H1 (cell line): ENCODE results near the gene FBXO47. TPM values are rescaled to one million over a fixed set of nuclear protein-coding genes. Genes with fewer than 3 reads are reported as not detected.

Source experiments
- CTCF ChIA-PET: fragments of 300-600 bp; sonication (Branson Sonifier 250); formaldehyde crosslinking; loops from one replicate; lab custom pipeline; 2021; ENCODE audit not compliant: partially characterized antibody; lab: Charles Lee
- POLR2A ChIA-PET: fragments of 300-600 bp; sonication (Branson Sonifier 250); formaldehyde crosslinking; loops from one replicate; lab custom pipeline; 2021; ENCODE audit warnings: inconsistent platforms; ENCODE audit not compliant: partially characterized antibody; lab: Charles Lee
- DNase-seq, 2 experiments: peaks; one replicate each; pipeline versions ENCODE4 v3.0.0 to v3.0.0-alpha.2; 2010 to 2022; ENCODE audit warnings: low spot score in 2 of 2, low read depth in 1 of 2, mixed read lengths in 1 of 2
- FAIRE-seq: peaks from 2 replicates; lab custom pipeline; 2011; peaks lifted over from hg19 to GRCh38; lab: Jason Lieb, UNC
- H2AFZ ChIP-seq: 2 replicates; pipeline ENCODE4 v1.8.1; 2012; ENCODE audit warnings: low read length, inconsistent platforms
- H2AK5ac ChIP-seq: 2 replicates; pipeline ENCODE4 v1.6.1; 2013; ENCODE audit warnings: low read depth, low read length
- H2BK120ac ChIP-seq: replicated peaks from 2 replicates; pipeline ENCODE3; 2013; ENCODE audit warnings: low read depth, low read length, inconsistent platforms
- H2BK12ac ChIP-seq: 2 replicates; pipeline ENCODE4 v1.6.1; 2013; ENCODE audit warnings: low read depth, low read length
- H2BK15ac ChIP-seq: 2 replicates; pipeline ENCODE4 v1.6.1; 2013; ENCODE audit warnings: low read length
- H2BK20ac ChIP-seq: 2 replicates; pipeline ENCODE4 v1.6.1; 2013; ENCODE audit warnings: low read length
- H2BK5ac ChIP-seq: 2 replicates; pipeline ENCODE4 v1.6.1; 2013; ENCODE audit warnings: low read depth, low read length
- H3K14ac ChIP-seq: 2 replicates; pipeline ENCODE4 v1.6.1; 2013; ENCODE audit warnings: inconsistent platforms; ENCODE audit not compliant: insufficient read length
- H3K18ac ChIP-seq: 2 replicates; pipeline ENCODE4 v1.6.1; 2013; ENCODE audit warnings: low read length; ENCODE audit errors: extremely low read depth
- H3K23ac ChIP-seq: 2 replicates; pipeline ENCODE4 v1.6.1; 2013; ENCODE audit warnings: inconsistent platforms; ENCODE audit not compliant: insufficient read length
- H3K23me2 ChIP-seq: 2 replicates; pipeline ENCODE4 v1.6.1; 2013; ENCODE audit warnings: low read depth, low read length
- H3K27ac ChIP-seq: 2 replicates; pipeline ENCODE4 v1.6.1; 2011; ENCODE audit warnings: low read depth, low read length, inconsistent platforms
- H3K27me3 ChIP-seq, 4 experiments: replicated peaks in 1 of 4; 1 replicate in 1 of 4; 2 replicates in 3 of 4; pipeline versions ENCODE4 v1.6.1 to v1.8.1; 2011 to 2013; ENCODE audit warnings: low read length in 3 of 4, mild to moderate bottlenecking in 3 of 4, inconsistent platforms in 2 of 4, mixed read lengths in 2 of 4, moderate library complexity in 1 of 4; ENCODE audit not compliant: control insufficient read depth in 3 of 4, insufficient read depth in 3 of 4; ENCODE audit errors: extremely low read depth in 1 of 4
- H3K36me3 ChIP-seq, 4 experiments: 2 replicates each; pipeline versions ENCODE4 v1.6.1 to v1.8.1; 2011 to 2013; ENCODE audit warnings: mild to moderate bottlenecking in 4 of 4, low read length in 3 of 4, moderate library complexity in 2 of 4, control low read depth in 1 of 4, inconsistent platforms in 1 of 4; ENCODE audit not compliant: insufficient read depth in 4 of 4, control insufficient read depth in 2 of 4
- H3K4ac ChIP-seq: replicated peaks from 2 replicates; pipeline ENCODE3; 2013; ENCODE audit warnings: low read length, low read depth, mixed read lengths, inconsistent platforms; ENCODE audit not compliant: insufficient read length
- H3K4me1 ChIP-seq, 4 experiments: replicated peaks in 1 of 4; 1 replicate in 1 of 4; 2 replicates in 3 of 4; pipeline versions ENCODE4 v1.6.1 to v1.8.1; 2011 to 2013; ENCODE audit warnings: low read length in 3 of 4, inconsistent platforms in 2 of 4, mixed read lengths in 1 of 4; ENCODE audit not compliant: insufficient read depth in 4 of 4, control insufficient read depth in 3 of 4
- H3K4me2 ChIP-seq, 2 experiments: 2 replicates each; pipeline versions ENCODE4 v1.6.1 to v1.8.1; 2011 to 2013; ENCODE audit warnings: low read depth in 2 of 2, low read length in 2 of 2, control low read depth in 1 of 2, inconsistent platforms in 1 of 2, mild to moderate bottlenecking in 1 of 2; ENCODE audit not compliant: insufficient read depth in 1 of 2
- H3K4me3 ChIP-seq, 4 experiments: fragments of 200-600, 300-600 bp in 1 of 4; sonication (generic), shearing (Covaris generic), sonication (Bioruptor Twin) in 1 of 4; 2 replicates each; pipeline versions ENCODE4 v1.5.1 to v1.8.1; 2011 to 2016; ENCODE audit warnings: low read length in 4 of 4, low read depth in 3 of 4, control low read depth in 2 of 4, inconsistent platforms in 2 of 4, mild to moderate bottlenecking in 2 of 4, mixed read lengths in 1 of 4, moderate library complexity in 1 of 4; ENCODE audit not compliant: insufficient read depth in 2 of 4; ENCODE audit errors: extremely low read depth in 1 of 4
- H3K56ac ChIP-seq: replicated peaks from 2 replicates; pipeline ENCODE3; 2013; ENCODE audit warnings: low read depth, mild to moderate bottlenecking, mixed read lengths, low read length, inconsistent platforms; ENCODE audit not compliant: insufficient read length
- H3K79me1 ChIP-seq: 2 replicates; pipeline ENCODE4 v1.6.1; 2013; ENCODE audit warnings: low read depth, low read length, control low read depth
- H3K79me2 ChIP-seq, 2 experiments: 2 replicates each; pipeline versions ENCODE4 v1.6.1 to v1.8.1; 2012 to 2013; ENCODE audit warnings: low read length in 2 of 2, mild to moderate bottlenecking in 2 of 2, inconsistent platforms in 1 of 2; ENCODE audit not compliant: insufficient read depth in 2 of 2, control insufficient read depth in 1 of 2
- H3K9ac ChIP-seq, 4 experiments: replicated peaks in 1 of 4; 1 replicate in 1 of 4; 2 replicates in 3 of 4; pipeline versions ENCODE4 v1.6.1 to v1.8.1; 2011 to 2013; ENCODE audit warnings: low read depth in 3 of 4, low read length in 3 of 4, control low read depth in 2 of 4, mild to moderate bottlenecking in 2 of 4, moderate library complexity in 2 of 4, inconsistent platforms in 1 of 4; ENCODE audit errors: extremely low read depth in 1 of 4
- H3K9me3 ChIP-seq, 2 experiments: 2 replicates each; pipeline versions ENCODE4 v1.6.1 to v1.8.1; 2012 to 2013; ENCODE audit warnings: mild to moderate bottlenecking in 2 of 2, moderate library complexity in 2 of 2, control low read depth in 1 of 2, inconsistent platforms in 1 of 2, low read depth in 1 of 2, low read length in 1 of 2, mixed read lengths in 1 of 2; ENCODE audit not compliant: insufficient read depth in 2 of 2
- H4K20me1 ChIP-seq, 2 experiments: replicated peaks in 1 of 2; 2 replicates each; pipeline versions ENCODE3 to v1.8.1; 2011 to 2013; ENCODE audit warnings: inconsistent platforms in 2 of 2, low read length in 2 of 2, mild to moderate bottlenecking in 1 of 2; ENCODE audit not compliant: insufficient read depth in 2 of 2, control insufficient read depth in 1 of 2
- H4K5ac ChIP-seq: 2 replicates; pipeline ENCODE4 v1.6.1; 2013; ENCODE audit warnings: low read length, low read depth, mixed read lengths, inconsistent platforms; ENCODE audit not compliant: insufficient read length
- H4K8ac ChIP-seq: 2 replicates; pipeline ENCODE4 v1.8.0; 2013; ENCODE audit warnings: mild to moderate bottlenecking, moderate library complexity, low read length, inconsistent platforms; ENCODE audit not compliant: insufficient read depth; ENCODE audit errors: extremely low read depth
- H4K91ac ChIP-seq: replicated peaks from 2 replicates; pipeline ENCODE3; 2013; ENCODE audit warnings: low read length, mixed read lengths, inconsistent platforms; ENCODE audit not compliant: insufficient read length
- BCL11A ChIP-seq, 2 experiments: IDR thresholded peaks; one replicate each; pipeline ENCODE4 v1.6.1; 2011; ENCODE audit warnings: low read depth in 2 of 2, low read length in 2 of 2, mild to moderate bottlenecking in 2 of 2
- CHD1 ChIP-seq: IDR thresholded peaks from 2 replicates; pipeline ENCODE4 v1.6.1; 2012; ENCODE audit warnings: low read depth, low read length, improper control_type of control experiment
- EP300 ChIP-seq, 2 experiments: IDR thresholded peaks; 1 replicate in 1 of 2; 2 replicates in 1 of 2; pipeline ENCODE4 v1.6.1; 2011 to 2012; ENCODE audit warnings: low read depth in 2 of 2, low read length in 2 of 2, mild to moderate bottlenecking in 2 of 2, borderline replicate concordance in 1 of 2, inconsistent platforms in 1 of 2, moderate library complexity in 1 of 2
- HDAC6 ChIP-seq: IDR thresholded peaks from one replicate; pipeline ENCODE4 v1.7.1; 2012; ENCODE audit warnings: low read depth, mild to moderate bottlenecking, inconsistent platforms, low read length, moderate library complexity
- MAFK ChIP-seq: IDR thresholded peaks from 2 replicates; pipeline ENCODE4 v1.6.1; 2012; ENCODE audit warnings: low read depth, mild to moderate bottlenecking, improper control_type of control experiment, low read length
- RAD21 ChIP-seq, 2 experiments: IDR thresholded peaks in 1 of 2; conservative IDR thresholded peaks in 1 of 2; 2 replicates each; pipeline ENCODE4 v1.6.1; 2011; ENCODE audit warnings: low read depth in 2 of 2, low read length in 2 of 2, improper control_type of control experiment in 1 of 2, inconsistent platforms in 1 of 2, mild to moderate bottlenecking in 1 of 2, moderate library complexity in 1 of 2
- RBBP5 ChIP-seq: IDR thresholded peaks from 2 replicates; pipeline ENCODE4 v1.7.1; 2012; ENCODE audit warnings: low read depth, mild to moderate bottlenecking, inconsistent platforms, low read length, moderate library complexity, borderline replicate concordance
- RNF2 ChIP-seq: fragments of 200-900, 300-1000 bp; sonication (generic); IDR thresholded peaks from 2 replicates; pipeline ENCODE4 v1.7.1; 2016; ENCODE audit warnings: borderline replicate concordance, low read depth, mild to moderate bottlenecking, antibody characterized with exemption, low read length; ENCODE audit not compliant: poor library complexity, severe bottlenecking; ENCODE audit errors: missing control alignments
- SRF ChIP-seq: IDR thresholded peaks from 2 replicates; pipeline ENCODE4 v1.6.1; 2011; ENCODE audit warnings: mild to moderate bottlenecking, low read depth, low read length, moderate library complexity
- TAF7 ChIP-seq: optimal IDR thresholded peaks from 2 replicates; pipeline ENCODE3; 2011; ENCODE audit warnings: low read depth, mild to moderate bottlenecking, inconsistent platforms, low read length, moderate library complexity, borderline replicate concordance
- TCF12 ChIP-seq: IDR thresholded peaks from 2 replicates; pipeline ENCODE4 v1.6.1; 2011; ENCODE audit warnings: low read depth, mild to moderate bottlenecking, low read length
- WGBS, 2 experiments: shearing (Covaris generic) in 1 of 2; methylation state at CpG; one replicate each; pipeline versions ENCODE4 v1.1.6 to v1.1.7; 2013 to 2015; ENCODE audit warnings: low lambda C conversion rate in 2 of 2, mixed read lengths in 2 of 2, inconsistent platforms in 1 of 2, low coverage in 1 of 2, missing lambda C conversion rate in 1 of 2; ENCODE audit not compliant: insufficient replicate concordance in 2 of 2, insufficient coverage in 1 of 2, insufficient read length in 1 of 2; ENCODE audit errors: extremely low coverage in 1 of 2, missing lambda C conversion rate in 1 of 2; 5-methylcytosine and 5-hydroxymethylcytosine counted together
- polyA plus RNA-seq, 7 experiments: library from polyadenylated mRNA; depleted of rRNA in 3 of 7; stranded (reverse) in 5 of 7; unstranded in 2 of 7; fragments of >200 nt in 5 of 7; fragments of 200-250 nt in 2 of 7; gene quantifications; 1 replicate in 5 of 7; 2 replicates in 1 of 7; 4 replicates in 1 of 7; pipeline versions ENCODE4 v1.2.1 to v1.2.3, GENCODE V29; 2011 to 2013; ENCODE audit warnings: missing spikeins in 2 of 7, mixed read lengths in 2 of 7
- total RNA-seq: library from RNA; stranded (reverse); fragmentation: NEBNext Ultra II Directional; extraction: Animal tissue kit (Norgen Biotek cat#: 25700); gene quantifications from 2 replicates; pipeline ENCODE4 v1.2.1, GENCODE V29; 2021
- TF ChIP-seq, protein P1 (sequence below): IDR thresholded peaks from 2 replicates; pipeline ENCODE4 v1.6.1; 2011; ENCODE audit warnings: low read depth, mild to moderate bottlenecking, low read length; ENCODE audit not compliant: insufficient read depth

The FBXO47 gene
- total and polyA plus RNA-seq, 2 of the 8 experiments (the other 6 are each of a cell fraction or from before 2014, with no cell fraction given): not detected

DNA sequence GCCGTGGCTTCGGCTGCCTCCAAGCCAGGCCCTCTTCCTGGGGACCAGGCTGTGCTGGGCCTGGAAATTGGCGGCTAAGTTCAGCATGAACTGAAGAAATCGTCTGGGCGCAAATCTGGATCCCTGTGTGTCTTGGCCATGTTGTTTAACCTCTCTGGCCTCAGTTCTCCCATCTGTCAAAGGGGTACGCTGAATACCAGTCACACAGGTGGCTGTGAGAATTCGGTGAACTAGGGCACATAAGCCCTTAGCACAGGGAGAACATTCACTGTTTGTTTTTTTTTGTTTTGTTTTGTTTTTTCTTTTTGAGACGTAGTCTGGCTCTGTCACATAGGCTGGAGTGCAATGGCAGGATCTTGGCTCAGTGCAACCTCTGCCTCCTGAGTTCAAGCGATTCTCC is 78.4 kb downstream of the FBXO47 start:
- no peak overlapping the region for H3K18ac ChIP-seq
- no peak overlapping the region for H4K8ac ChIP-seq
- no peak overlapping the region for H2AFZ ChIP-seq
- H4K5ac ChIP-seq: no peak overlapping the region
- no peak overlapping the region for H2BK20ac ChIP-seq
- no peak overlapping the region for H2BK5ac ChIP-seq
- H3K79me2 ChIP-seq: peaks cover 0 to 43% of the 10 kb centered on the region in 2 experiments; a peak in 2 of 4 replicates
- peaks cover 0 to 18% (median 12%) of the 10 kb centered on the region in 4 experiments; a peak in 7 of 8 replicates for H3K36me3 ChIP-seq
- H3K9ac ChIP-seq: no peak overlapping the region
- H3K4me2 ChIP-seq: no peak overlapping the region
- H4K20me1 ChIP-seq: peaks cover 7 to 18% of the 10 kb centered on the region in 2 experiments
- peaks cover 14% of the 10 kb centered on the region for H3K79me1 ChIP-seq
- no peaks in the 10 kb centered on the region for H3K27me3 ChIP-seq
- H3K4ac ChIP-seq: no peak overlapping the region
- ChIA-PET CTCF (interaction anchor here (0.9 to 1.1 kb wide), 3 partner anchors 12 to 19 kb away, joined by 3 read pairs; partner anchors contain the start of gene LASP1), POLR2A (interaction anchor here (1.2 to 12.6 kb wide), 4 partner anchors 13 to 35 kb away, joined by 3 to 143 read pairs (median 4); partner anchors contain the start of gene LASP1)
- no peak overlapping the region for H3K4me3 ChIP-seq
- H3K9me3 ChIP-seq: no peaks in the 10 kb centered on the region
- no peak overlapping the region for H4K91ac ChIP-seq
- FAIRE-seq (no peak), DNase-seq (no peak)
- no peak overlapping the region for H3K56ac ChIP-seq
- no peak overlapping the region for H2BK120ac ChIP-seq
- H3K14ac ChIP-seq: no peak overlapping the region
- H2BK12ac ChIP-seq: no peak overlapping the region
- no peak overlapping the region for H3K27ac ChIP-seq
- H3K23me2 ChIP-seq: no peaks in the 10 kb centered on the region
- H2AK5ac ChIP-seq: no peak overlapping the region
- H3K4me1 ChIP-seq: peaks cover 12 to 25% (median 19%) of the 10 kb centered on the region in 4 experiments
- WGBS, 2 experiments: 92% methylated on average over 9 of the region's 9 CpGs; no CpG with 5 or more reads in 1 of the 2 experiments
- no peak overlapping the region for H2BK15ac ChIP-seq
- no peak overlapping the region for H3K23ac ChIP-seq
- TF ChIP-seq CHD1: no peak
- no peak for TF ChIP-seq MAFK
- TF ChIP-seq SRF: no peak
- no peak for TF ChIP-seq RNF2
- TF ChIP-seq HDAC6: no peak
- TF ChIP-seq, protein P1, sequence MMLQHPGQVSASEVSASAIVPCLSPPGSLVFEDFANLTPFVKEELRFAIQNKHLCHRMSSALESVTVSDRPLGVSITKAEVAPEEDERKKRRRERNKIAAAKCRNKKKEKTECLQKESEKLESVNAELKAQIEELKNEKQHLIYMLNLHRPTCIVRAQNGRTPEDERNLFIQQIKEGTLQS: no peak
- TF ChIP-seq EP300 (IDR thresholded peaks at IDR 0.05; ENCODE audit: borderline replicate concordance in 1 of 2, low read depth in 2 of 2, low read length in 2 of 2): no peak
- no peak for TF ChIP-seq RAD21 (IDR thresholded peaks at IDR 0.05 in 1 of 2, conservative IDR thresholded peaks at IDR 0.05 in 1 of 2; ENCODE audit: low read depth in 2 of 2, low read length in 2 of 2)
- TF ChIP-seq RBBP5: no peak
- TF ChIP-seq BCL11A (IDR thresholded peaks at IDR 0.05; ENCODE audit: low read depth in 2 of 2, low read length in 2 of 2): no peak
- TF ChIP-seq TCF12: no peak
- no peak for TF ChIP-seq TAF7
